HepG2 (cell line): ENCODE measurements around the gene KRTAP5-9.
"Not testable (repeated sequence)": the region's sequence is repeated elsewhere in the genome, so short reads cannot be mapped to it uniquely, and the experiment has no call there.

ENCODE experiments used
- BCL6 ChIP-seq: IDR thresholded peaks from 2 replicates; pipeline ENCODE4 v1.6.1; 2016; ENCODE audit warnings: missing genetic modification reagents, missing compliant biosample characterization
- IKZF5 ChIP-seq: IDR thresholded peaks from 2 replicates; pipeline ENCODE4 v1.6.1; 2018; ENCODE audit warnings: missing genetic modification reagents, mild to moderate bottlenecking, missing compliant biosample characterization
- JDP2 ChIP-seq: sonication (generic); formaldehyde crosslinking; IDR thresholded peaks from 2 replicates; pipeline ENCODE4 v1.8.1; 2022; ENCODE audit warnings: missing genetic modification reagents, borderline replicate concordance
- JUND ChIP-seq: sonication (generic); formaldehyde crosslinking; IDR thresholded peaks from 2 replicates; pipeline ENCODE4 v1.8.0; 2022; ENCODE audit warnings: mild to moderate bottlenecking, missing genetic modification reagents
- MYNN ChIP-seq: sonication (generic); formaldehyde crosslinking; IDR thresholded peaks from 2 replicates; pipeline ENCODE4 v1.4.0; 2020; ENCODE audit warnings: mild to moderate bottlenecking, low read depth, missing genetic modification reagents
- NCOA2 ChIP-seq: sonication (generic); formaldehyde crosslinking; IDR thresholded peaks from 2 replicates; pipeline ENCODE4 v1.8.0; 2022; ENCODE audit warnings: inconsistent platforms
- RFX1 ChIP-seq: fragments of 450-650 bp; IDR thresholded peaks from 2 replicates; pipeline ENCODE4 v1.6.1; 2017
- ZIK1 ChIP-seq: sonication (generic); formaldehyde crosslinking; IDR thresholded peaks from 2 replicates; pipeline ENCODE4 v1.5.0; 2020; ENCODE audit warnings: mild to moderate bottlenecking, low read depth, missing genetic modification reagents, borderline replicate concordance
- ZNF143 ChIP-seq: sonication (generic); formaldehyde crosslinking; IDR thresholded peaks from 2 replicates; pipeline ENCODE4 v1.4.0; 2020; ENCODE audit warnings: missing genetic modification reagents
- ZNF33B ChIP-seq: sonication (generic); formaldehyde crosslinking; IDR thresholded peaks from 2 replicates; pipeline ENCODE4 v1.5.1; 2020; ENCODE audit warnings: mild to moderate bottlenecking, missing genetic modification reagents
- TF ChIP-seq, protein P1 (sequence below): sonication (generic); formaldehyde crosslinking; IDR thresholded peaks from 2 replicates; pipeline ENCODE4 v1.9.0; 2021; ENCODE audit warnings: missing genetic modification reagents, borderline replicate concordance
- TF ChIP-seq, protein P2 (sequence below): IDR thresholded peaks from 2 replicates; pipeline ENCODE4 v1.6.1; 2016; ENCODE audit warnings: missing compliant biosample characterization, missing genetic modification reagents, borderline replicate concordance

- not testable (repeated sequence) for TF ChIP-seq MYNN (CRISPR knock-in tag); ZNF33B; BCL6 (CRISPR knock-in tag); JDP2 (CRISPR knock-in tag); ZIK1; IKZF5 (CRISPR knock-in tag); NCOA2 (CRISPR knock-in tag); JUND (CRISPR knock-in tag); RFX1; ZNF143 (CRISPR knock-in tag)
- TF ChIP-seq, protein P1, sequence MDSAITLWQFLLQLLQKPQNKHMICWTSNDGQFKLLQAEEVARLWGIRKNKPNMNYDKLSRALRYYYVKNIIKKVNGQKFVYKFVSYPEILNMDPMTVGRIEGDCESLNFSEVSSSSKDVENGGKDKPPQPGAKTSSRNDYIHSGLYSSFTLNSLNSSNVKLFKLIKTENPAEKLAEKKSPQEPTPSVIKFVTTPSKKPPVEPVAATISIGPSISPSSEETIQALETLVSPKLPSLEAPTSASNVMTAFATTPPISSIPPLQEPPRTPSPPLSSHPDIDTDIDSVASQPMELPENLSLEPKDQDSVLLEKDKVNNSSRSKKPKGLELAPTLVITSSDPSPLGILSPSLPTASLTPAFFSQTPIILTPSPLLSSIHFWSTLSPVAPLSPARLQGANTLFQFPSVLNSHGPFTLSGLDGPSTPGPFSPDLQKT (CRISPR knock-in tag): not testable (repeated sequence)
- TF ChIP-seq, protein P2, sequence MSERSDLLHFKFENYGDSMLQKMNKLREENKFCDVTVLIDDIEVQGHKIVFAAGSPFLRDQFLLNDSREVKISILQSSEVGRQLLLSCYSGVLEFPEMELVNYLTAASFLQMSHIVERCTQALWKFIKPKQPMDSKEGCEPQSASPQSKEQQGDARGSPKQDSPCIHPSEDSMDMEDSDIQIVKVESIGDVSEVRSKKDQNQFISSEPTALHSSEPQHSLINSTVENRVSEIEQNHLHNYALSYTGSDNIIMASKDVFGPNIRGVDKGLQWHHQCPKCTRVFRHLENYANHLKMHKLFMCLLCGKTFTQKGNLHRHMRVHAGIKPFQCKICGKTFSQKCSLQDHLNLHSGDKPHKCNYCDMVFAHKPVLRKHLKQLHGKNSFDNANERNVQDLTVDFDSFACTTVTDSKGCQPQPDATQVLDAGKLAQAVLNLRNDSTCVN (CRISPR knock-in tag): not testable (repeated sequence)
Observed at GRCh38 chr11:71566626-71567599, 18.7 kb downstream of the KRTAP5-9 start.
